ENCODE results near the gene XPOT.
A peak's percentile ranks its signal among the peaks of the same experiment; 100 is the strongest.
"Not testable (repeated sequence)": the region's sequence is repeated elsewhere in the genome, so short reads cannot be mapped to it uniquely, and the experiment has no call there.

XPOT gene, protein sequence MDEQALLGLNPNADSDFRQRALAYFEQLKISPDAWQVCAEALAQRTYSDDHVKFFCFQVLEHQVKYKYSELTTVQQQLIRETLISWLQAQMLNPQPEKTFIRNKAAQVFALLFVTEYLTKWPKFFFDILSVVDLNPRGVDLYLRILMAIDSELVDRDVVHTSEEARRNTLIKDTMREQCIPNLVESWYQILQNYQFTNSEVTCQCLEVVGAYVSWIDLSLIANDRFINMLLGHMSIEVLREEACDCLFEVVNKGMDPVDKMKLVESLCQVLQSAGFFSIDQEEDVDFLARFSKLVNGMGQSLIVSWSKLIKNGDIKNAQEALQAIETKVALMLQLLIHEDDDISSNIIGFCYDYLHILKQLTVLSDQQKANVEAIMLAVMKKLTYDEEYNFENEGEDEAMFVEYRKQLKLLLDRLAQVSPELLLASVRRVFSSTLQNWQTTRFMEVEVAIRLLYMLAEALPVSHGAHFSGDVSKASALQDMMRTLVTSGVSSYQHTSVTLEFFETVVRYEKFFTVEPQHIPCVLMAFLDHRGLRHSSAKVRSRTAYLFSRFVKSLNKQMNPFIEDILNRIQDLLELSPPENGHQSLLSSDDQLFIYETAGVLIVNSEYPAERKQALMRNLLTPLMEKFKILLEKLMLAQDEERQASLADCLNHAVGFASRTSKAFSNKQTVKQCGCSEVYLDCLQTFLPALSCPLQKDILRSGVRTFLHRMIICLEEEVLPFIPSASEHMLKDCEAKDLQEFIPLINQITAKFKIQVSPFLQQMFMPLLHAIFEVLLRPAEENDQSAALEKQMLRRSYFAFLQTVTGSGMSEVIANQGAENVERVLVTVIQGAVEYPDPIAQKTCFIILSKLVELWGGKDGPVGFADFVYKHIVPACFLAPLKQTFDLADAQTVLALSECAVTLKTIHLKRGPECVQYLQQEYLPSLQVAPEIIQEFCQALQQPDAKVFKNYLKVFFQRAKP

GRCh38 chr12:64403707-64404469 is at the start of gene XPOT:
Gene XPOT (plus strand): TSS chr12:64404392. CDS start chr12:64410036, 5,644 bp downstream.
- peak; percentile 72 for DNase-seq (ENCODE audit: low read depth)

GRCh38 chr12:64356209-64356608 is 48.0 kb upstream of the XPOT start:
- not testable (repeated sequence) for DNase-seq (ENCODE audit: low read depth)

- DNase-seq (ENCODE audit: low read depth): not testable (repeated sequence)
These were observed 43.0 kb upstream of the XPOT start for GRCh38 chr12:64361173-64361572.

GRCh38 chr12:64362721-64363305 is 41.4 kb upstream of the XPOT start:
- no peak for DNase-seq (ENCODE audit: low read depth)

DNA sequence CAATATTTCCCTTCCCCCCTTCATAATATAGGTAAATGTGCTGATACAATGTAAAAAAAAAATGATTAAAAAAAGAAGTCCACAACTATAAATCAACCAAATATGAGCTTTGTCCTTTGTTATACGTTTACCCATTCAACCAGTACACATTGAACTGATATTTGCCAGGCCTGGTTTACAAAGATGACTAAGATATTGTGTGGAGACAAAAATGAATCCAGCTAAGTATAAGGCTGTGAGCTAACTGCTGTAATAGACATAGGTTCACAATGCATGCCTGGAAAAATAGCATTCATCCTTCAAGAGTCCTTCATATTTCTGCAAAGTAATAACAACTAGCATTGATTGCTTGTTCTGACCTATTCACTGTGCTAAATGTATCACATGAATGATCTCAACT is 20.5 kb upstream of the XPOT start:
- no peak for DNase-seq (ENCODE audit: low read depth)

DNA sequence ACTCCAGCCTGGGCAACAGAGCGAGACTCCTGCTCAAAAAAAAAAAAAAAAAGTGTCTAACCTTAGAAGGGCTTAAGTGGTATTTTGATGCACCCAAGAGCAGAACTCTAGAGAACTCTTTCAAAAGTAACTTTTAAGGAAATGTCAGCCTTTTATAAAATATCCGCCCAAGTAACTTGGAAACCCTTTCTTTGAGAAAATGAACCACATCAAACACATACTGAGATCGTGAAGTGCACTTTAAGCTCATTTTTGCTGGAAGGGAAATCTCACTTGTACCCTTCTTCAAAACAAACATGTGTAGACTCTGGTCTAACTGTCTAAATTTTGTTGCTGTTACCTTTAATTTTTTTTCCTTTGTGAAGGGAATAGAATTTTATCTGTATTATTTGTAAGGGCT is 19.2 kb upstream of the XPOT start:
- DNase-seq (ENCODE audit: low read depth): no peak

GRCh38 chr12:64385468-64385867 is 18.7 kb upstream of the XPOT start:
- no peak for DNase-seq (ENCODE audit: low read depth)

DNA sequence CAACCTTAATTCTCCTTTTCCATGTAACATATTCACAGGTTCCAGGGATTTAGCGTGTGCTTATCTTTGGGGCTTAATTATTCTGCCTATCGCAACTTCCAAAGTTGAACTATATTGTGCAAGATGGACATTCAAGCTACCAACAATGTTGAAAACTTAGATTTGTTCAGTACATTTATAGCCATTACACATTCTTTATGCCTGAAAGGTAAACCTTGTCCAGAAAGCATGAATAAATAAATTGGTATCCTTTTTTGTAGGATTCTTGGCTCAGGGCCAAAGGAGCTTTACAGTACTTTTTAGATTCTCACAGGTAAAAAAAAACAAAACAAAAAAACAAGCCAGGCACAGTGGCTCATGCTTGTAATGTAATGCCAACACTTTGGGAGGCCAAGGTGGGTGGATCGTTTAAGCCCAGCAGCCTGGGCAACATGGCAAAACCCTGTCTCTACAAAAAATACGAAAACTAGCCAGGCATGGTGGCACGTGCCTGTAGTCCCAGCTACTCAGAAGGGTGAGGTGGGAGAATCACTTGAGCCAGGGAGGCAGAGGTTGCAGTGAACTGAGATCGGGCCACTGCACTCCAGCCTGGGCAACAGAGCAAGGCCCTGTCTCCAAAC is 16.9 kb upstream of the XPOT start:
- no peak for DNase-seq (ENCODE audit: low read depth)

- DNase-seq (ENCODE audit: low read depth): no peak
These were observed 15.0 kb upstream of the XPOT start for GRCh38 chr12:64389154-64389553.

DNA sequence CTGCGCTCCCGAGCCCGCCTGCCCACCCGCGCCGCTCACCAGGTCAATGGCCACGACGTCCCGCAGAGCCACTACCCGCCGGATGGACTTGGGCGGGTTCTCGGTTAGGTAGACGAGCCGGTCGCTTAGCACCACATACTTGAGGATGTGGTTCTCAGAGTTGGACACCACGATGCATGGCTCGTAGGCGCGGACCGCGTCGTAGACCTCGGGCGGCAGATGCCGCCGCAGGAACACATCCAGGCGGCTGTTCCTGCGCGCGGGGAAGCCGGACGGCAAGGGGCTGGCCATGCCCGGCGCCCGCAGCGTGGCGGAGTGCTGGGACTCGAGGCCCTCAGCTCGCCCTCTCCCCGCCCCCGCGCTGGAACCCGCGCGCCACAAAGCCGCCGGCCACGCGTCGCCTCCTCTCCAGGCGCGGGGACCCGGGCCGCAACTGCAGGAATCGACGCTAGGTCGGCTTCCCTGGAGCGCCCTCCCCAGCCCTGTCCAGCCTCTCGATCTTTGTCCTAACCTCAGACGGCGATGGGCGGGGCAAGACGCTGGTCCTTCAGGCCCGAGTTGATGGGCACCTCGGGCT is 13.8 kb upstream of the XPOT start, which contains the start of gene C12orf56:
Gene C12orf56 (minus strand): TSS at position 484 of the 577 bp plus-strand sequence. CDS start 193 bp downstream, at position 291.
- DNase-seq (ENCODE audit: low read depth): no peak

GRCh38 chr12:64392221-64392620 is 12.0 kb upstream of the XPOT start:
- DNase-seq (ENCODE audit: low read depth): no peak

DNA sequence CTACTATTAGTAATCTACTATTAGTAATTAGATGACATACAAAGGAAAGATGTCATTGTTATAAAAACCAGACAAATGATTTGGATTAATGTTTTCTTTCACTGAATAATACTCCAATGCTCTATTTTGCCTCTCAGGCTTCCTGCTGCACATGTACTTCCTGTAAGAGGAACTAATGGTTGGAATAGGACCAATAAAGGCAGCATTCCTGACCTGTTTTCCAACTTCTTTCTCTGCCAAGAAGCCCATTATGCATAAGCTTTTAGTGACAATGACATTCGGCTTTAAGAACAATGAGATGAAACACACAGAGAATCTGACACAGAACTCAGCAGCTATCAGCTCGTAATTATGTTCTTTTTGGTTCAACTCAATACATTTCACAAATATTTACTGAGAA is 8.5 kb upstream of the XPOT start:
- DNase-seq (ENCODE audit: low read depth): no peak

DNA sequence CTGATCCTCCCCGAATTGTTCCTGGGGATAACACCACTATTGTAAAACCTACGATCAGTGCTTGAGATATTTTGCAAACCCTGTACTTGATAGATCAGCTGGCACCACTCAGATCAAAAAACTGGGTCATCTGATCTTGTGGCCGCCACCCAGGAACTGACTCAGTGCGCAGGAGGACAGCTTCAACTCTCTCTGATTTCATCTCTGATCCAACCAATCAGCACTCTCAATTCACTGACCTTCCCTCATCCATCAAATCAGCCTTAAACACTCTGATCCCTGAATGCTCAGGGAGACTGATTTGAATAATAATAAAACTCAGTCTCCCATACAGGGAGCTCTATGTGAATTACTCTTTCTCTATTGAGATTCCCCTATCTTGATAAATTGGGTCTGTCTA is 4.2 kb upstream of the XPOT start:
- DNase-seq (ENCODE audit: low read depth): no peak

DNA sequence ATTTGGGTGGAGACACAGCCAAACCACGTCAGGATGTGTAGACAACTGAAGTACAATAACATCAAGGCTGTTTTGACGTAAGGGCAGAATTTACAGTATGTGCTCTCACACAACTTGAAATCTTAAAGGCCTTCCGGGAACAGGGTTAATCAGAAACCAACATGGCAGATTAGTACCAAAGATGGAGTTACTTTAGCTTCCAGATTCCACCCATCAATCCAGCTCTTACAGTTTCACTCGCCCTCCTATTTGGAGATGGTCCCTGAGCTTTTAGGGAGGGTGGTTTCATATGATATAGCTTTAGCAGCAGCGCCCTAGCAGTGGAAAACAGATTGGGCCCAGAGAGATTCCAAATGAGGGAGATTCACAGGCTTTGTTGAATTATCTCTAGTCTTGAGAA is 2.0 kb upstream of the XPOT start:
- no peak for DNase-seq (ENCODE audit: low read depth)

DNA sequence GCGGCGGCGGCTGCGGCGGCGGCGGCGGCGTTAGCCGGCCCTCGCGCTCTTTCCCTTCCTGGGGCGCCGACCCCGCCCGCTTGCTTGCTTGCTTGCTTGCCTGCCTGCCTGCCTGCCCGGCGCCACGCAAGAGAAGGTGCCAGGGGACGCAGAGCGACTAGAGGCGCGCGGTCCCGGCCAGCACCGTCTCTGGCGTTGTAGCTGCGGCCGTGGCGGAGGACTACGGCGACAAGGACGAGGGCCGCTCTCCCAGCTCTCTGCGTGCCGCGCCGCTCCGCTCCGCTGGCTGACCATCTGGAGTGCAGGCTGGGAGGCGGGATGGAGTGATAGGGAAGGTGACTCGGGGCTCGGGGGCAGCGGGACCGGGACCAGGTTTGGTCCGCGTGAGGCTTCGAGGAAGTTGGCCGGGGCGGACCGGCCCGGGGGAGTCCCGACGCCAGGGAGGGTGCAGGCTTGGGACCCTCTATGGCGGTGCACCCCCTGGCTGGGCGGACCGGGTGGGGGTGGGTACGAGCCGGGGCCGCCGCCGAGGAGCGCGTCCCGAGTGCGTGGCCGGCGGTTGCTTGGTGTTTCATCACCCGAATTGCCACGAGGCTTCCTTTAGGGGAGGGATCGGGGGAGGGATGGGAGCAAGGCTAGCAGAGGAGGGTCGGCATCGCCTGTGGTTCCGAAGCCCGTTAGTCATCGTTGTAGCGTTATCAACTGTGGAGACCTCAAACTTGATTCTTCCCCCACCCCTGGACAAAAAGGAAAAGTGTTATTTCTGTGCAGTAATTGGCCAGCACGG is 471 bp downstream of the XPOT start:
- peak; percentile 44 for DNase-seq (ENCODE audit: low read depth)

GRCh38 chr12:64407342-64408223 is 3.4 kb downstream of the XPOT start:
- DNase-seq (ENCODE audit: low read depth): no peak

GRCh38 chr12:64411427-64411826 is 7.2 kb downstream of the XPOT start:
- no peak for DNase-seq (ENCODE audit: low read depth)

DNA sequence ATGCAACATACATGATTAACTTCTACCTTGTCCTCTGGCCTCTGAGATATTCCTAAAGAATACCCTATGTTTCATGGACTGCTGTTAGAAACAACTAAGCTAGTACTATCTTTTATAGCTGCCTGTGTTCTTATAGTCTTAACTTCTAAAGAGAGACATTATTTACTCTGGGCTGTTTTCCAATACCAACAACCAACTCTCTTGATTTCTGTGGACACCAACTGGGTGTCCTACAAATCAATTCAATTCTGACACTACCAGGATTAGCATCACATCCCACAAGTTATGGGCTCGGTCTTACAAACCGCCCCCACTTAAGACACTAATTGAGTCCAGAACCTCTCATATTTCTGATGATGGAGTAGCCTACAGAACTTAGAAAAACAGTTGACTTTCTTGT is 8.3 kb downstream of the XPOT start:
- DNase-seq (ENCODE audit: low read depth): no peak

DNA sequence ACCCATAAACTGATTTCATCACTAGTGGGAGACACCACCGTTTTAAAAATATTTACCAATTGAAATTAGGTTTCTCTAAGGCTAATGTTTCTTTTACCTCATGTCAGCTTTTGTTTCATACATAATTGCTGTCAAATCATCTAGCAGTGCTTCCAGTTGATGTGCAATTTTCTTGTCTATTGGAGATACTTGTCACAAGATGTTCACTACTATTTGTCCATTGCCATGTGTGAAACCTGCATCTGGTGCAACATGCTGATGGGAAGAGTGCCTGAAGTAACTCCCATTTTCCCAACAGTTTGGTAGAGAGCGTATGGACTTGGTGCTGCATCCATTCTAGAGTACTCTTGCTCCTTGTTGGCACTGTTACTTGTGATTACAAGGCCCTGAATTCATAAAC is 9.7 kb downstream of the XPOT start:
- no peak for DNase-seq (ENCODE audit: low read depth)
